Erythroblast (primary cell): ENCODE measurements around the gene CEP120.

Source experiments
- GATA1 ChIP-seq: IDR thresholded peaks from 2 replicates; pipeline ENCODE4 v1.6.1; 2011; ENCODE audit warnings: low read depth, mild to moderate bottlenecking, control low read depth, low read length, moderate library complexity
- POLR2A ChIP-seq: IDR thresholded peaks from 2 replicates; pipeline ENCODE4 v1.6.1; 2011; ENCODE audit warnings: mild to moderate bottlenecking, low read length

GRCh38 chr5:123414974-123415373 lies 8.2 kb downstream of the CEP120 start:
- TF ChIP-seq POLR2A (no peak), GATA1 (no peak)
